SHP77 treated with DMSO at 0.1 percent for 48 hours (cell line): ENCODE data around the gene WWP2.
"Not testable (repeated sequence)": the region's sequence is repeated elsewhere in the genome, so short reads cannot be mapped to it uniquely, and the experiment has no call there.

Experiments used
- DNase-seq: peaks from one replicate; lab custom pipeline; 2025; lab: John Stamatoyannopoulos, UW

Gene WWP2

GRCh38 chr16:69745959-69746358 is 16.2 kb upstream of the WWP2 start:
- no peak for DNase-seq

GRCh38 chr16:69747115-69747514 is 15.0 kb upstream of the WWP2 start:
- no peak for DNase-seq

- no peak for DNase-seq
These were observed 13.3 kb upstream of the WWP2 start for GRCh38 chr16:69748694-69749345.

GRCh38 chr16:69754143-69754468 is 8.0 kb upstream of the WWP2 start:
- no peak for DNase-seq

GRCh38 chr16:69754469-69755310 is 7.4 kb upstream of the WWP2 start, which contains the start of gene NOB1:
Gene NOB1, minus strand, starts transcription at chr16:69754926. Its CDS starts 16 bp downstream, at chr16:69754910.
- DNase-seq = peak; percentile 96

GRCh38 chr16:69756705-69757104 is 5.4 kb upstream of the WWP2 start:
- DNase-seq = no peak

GRCh38 chr16:69757375-69757774 is 4.8 kb upstream of the WWP2 start:
- not testable (repeated sequence) for DNase-seq

GRCh38 chr16:69762814-69763598 is 874 bp downstream of the WWP2 start:
- DNase-seq = no peak

GRCh38 chr16:69763599-69763942 is 1.4 kb downstream of the WWP2 start:
- no peak for DNase-seq

- no peak for DNase-seq
These were observed 5.5 kb downstream of the WWP2 start for GRCh38 chr16:69767459-69768229.

- no peak for DNase-seq
These were observed 6.5 kb downstream of the WWP2 start for GRCh38 chr16:69768666-69769065.

- DNase-seq = no peak
These were observed 7.3 kb downstream of the WWP2 start for GRCh38 chr16:69769404-69769803.

GRCh38 chr16:69771651-69771967 is 9.5 kb downstream of the WWP2 start:
- DNase-seq = no peak

- no peak for DNase-seq
These were observed 11.3 kb downstream of the WWP2 start for GRCh38 chr16:69773260-69773947.

GRCh38 chr16:69775563-69775962 is 13.4 kb downstream of the WWP2 start:
- DNase-seq = no peak

GRCh38 chr16:69779724-69780123 is 17.6 kb downstream of the WWP2 start:
- no peak for DNase-seq

GRCh38 chr16:69781118-69781517 is 19.0 kb downstream of the WWP2 start:
- no peak for DNase-seq

- no peak for DNase-seq
These were observed 22.5 kb downstream of the WWP2 start for GRCh38 chr16:69784586-69784985.

- no peak for DNase-seq
These were observed 25.8 kb downstream of the WWP2 start for GRCh38 chr16:69787883-69788282.

GRCh38 chr16:69791391-69791847 is 29.3 kb downstream of the WWP2 start:
- not testable (repeated sequence) for DNase-seq

- DNase-seq = no peak
These were observed 31.4 kb downstream of the WWP2 start for GRCh38 chr16:69793526-69793925.

- DNase-seq = no peak
These were observed 32.4 kb downstream of the WWP2 start for GRCh38 chr16:69794486-69794885.
